SK-N-DZ (cell line): ENCODE data around the gene MED23.
A peak's percentile ranks its signal among the peaks of the same experiment; 100 is the strongest.

ENCODE experiments used
- DNase-seq: peaks from one replicate; pipeline ENCODE4 v3.0.0-alpha.2; 2015; ENCODE audit warnings: low spot score

Gene MED23

GRCh38 chr6:131642565-131642964 is 14.5 kb upstream of the MED23 start:
- DNase-seq: no peak

GRCh38 chr6:131641554-131641953 is 13.5 kb upstream of the MED23 start:
- DNase-seq: no peak

GRCh38 chr6:131640576-131640975 is 12.5 kb upstream of the MED23 start:
- peak; percentile 42 for DNase-seq

DNA sequence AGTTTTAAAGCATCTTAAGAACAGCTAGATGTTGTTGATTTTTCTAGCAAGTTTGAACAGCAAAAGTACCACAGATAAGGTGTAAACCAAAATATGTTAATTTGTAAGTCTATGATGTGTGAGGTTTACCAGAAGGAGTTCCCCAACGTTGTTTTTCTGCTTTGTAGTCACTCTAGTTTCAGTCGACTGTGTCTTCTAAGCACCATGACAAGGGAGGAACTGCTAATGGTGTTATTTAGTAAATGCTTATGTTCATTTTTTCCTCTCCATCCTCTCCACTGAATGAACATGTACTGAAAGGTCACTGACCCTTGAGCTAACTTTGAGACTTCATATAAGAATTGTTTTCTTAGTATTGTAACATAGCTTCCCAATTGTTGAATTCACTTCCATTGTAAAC is 12.1 kb upstream of the MED23 start:
- DNase-seq: no peak

GRCh38 chr6:131638013-131638412 is 10.0 kb upstream of the MED23 start:
- DNase-seq: no peak

DNA sequence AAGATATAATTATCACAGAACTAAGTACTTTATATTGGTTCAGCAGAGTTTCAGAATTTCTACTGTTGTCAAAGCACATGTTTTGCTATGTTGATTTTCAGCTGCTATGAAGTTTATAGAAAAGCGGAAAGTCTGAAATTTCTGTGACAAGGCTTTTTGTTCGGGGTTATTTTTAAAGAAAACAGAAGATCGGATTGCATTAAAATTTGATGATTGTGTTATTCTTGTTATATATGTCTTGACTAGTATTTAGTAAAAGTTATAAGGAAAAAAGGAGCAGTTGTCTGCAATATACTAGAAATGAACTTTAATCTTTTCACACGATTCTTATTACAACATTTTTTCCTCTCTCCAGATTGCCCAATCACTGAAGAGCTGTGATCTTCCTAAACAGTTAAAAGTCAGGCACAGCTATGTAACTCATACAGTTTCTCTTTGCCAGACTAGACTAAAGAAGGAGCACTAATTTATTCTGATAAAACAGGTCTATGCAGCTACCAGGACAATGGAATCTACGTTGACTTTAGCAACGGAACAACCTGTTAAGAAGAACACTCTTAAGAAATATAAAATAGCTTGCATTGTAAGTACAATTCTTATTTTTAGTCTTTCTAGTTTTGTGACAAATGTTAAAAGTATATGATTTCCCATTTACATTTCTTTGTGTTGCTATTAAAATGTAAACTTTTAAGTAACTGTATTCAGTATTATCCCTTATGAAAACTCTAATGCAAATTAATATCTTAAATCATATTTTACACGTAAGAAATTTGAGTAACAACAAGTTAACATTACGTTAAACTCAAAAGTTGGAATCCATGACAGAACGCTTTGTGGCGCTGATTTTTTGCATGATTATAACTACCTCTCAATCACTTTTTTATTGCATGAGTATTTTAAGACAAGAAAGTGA is 9.1 kb upstream of the MED23 start, which contains the start of gene ENPP3:
Gene ENPP3 (plus strand): TSS at position 423 of the 913 bp plus-strand sequence. CDS start 83 bp downstream, at position 506.
- no peak for DNase-seq

- no peak for DNase-seq
Observed at GRCh38 chr6:131635384-131636340, 7.6 kb upstream of the MED23 start.

GRCh38 chr6:131631625-131632289 is 3.7 kb upstream of the MED23 start:
- no peak for DNase-seq

- no peak for DNase-seq
Observed at GRCh38 chr6:131629651-131630050, 1.6 kb upstream of the MED23 start.

DNA sequence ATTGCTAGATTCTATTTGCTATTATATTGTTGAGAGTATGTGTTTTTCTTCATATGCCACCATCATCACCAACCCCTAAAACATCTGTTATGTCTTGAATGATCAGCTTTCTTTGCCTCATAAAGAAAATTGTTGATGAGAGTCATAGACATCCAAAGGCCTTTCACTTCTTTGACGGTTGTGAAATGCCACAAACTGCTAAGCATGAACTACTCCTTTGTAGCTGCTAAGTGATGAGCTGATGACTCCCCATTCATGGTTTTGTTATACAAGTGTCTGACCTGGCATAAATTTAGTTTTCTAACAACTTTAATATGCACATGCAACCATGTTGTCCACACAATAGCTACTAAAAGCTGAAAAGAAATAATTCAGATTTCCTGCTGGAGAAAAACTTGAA is 684 bp upstream of the MED23 start:
- DNase-seq: no peak

GRCh38 chr6:131615275-131615674 is 12.8 kb downstream of the MED23 start:
- no peak for DNase-seq

DNA sequence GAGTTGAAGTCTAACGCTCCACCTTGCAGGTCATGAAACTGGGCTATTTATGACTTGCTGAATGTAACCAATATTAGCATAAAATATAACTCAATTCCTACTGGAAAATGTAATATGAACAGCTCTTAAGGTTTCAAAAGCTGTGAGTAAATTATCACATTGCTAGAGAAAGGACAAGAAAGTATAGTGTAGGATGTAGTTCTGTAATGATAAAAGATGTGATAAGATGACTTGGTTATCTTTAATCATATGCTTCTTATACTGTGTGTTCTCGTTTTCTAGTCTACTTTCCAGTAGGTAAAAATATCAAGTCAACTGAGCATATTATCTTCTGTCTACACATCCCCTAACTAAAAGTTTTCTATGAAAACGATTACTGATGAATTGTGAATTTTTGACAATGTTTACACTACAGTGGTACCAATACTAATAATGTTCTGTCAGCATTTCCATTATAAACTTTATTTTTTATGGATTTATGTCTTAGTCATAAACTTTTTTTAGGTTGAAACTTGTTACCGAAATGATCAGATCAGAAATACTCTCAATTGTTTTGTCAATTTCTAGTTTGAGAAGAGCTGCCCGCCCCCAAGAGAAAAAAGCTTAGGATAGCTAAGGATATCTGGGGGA is 14.6 kb downstream of the MED23 start:
- no peak for DNase-seq

DNA sequence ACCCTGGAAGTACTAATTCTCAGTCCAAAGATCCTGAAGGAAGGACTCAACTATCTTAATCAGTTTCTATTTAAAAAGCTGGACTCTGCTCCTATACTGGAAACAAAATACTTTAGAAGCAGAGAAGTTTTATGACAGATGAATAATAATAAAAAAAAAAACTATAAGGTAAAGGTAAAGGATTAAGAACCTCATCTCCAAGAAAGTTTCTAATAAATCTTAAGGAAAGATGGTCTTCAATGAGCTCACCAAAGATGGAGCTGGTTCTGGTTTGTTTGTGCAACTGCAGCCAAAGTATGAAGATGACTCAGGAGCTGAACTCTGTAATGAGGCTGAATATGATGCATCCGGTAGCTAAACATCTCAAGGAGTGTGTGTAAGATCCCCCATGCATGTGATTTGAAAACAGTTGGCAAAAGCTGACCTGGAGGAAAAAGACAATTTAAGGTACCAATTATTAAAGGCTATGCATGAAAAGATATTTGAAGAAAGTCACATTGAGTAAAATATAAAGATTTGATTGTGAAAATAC is 25.2 kb downstream of the MED23 start:
- DNase-seq: no peak

DNA sequence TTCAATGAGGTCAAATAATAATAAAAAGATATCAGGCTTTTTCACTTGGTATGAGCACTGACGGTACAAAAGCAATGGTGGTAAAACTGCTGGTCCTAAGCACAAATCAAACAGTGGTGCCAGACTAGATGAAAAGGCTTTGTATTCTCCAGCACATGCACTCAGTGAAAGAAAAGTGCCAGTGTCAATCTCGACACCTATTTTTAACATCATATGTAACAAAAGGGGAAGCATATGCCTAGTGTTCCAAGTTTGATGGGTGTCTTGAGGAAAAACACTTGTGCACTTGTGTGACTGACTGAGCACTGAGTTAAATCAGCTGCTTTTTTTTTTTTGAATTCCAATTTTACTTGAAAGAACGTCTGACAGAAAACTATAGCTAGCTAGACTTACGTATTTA is 27.3 kb downstream of the MED23 start:
- DNase-seq: no peak

DNA sequence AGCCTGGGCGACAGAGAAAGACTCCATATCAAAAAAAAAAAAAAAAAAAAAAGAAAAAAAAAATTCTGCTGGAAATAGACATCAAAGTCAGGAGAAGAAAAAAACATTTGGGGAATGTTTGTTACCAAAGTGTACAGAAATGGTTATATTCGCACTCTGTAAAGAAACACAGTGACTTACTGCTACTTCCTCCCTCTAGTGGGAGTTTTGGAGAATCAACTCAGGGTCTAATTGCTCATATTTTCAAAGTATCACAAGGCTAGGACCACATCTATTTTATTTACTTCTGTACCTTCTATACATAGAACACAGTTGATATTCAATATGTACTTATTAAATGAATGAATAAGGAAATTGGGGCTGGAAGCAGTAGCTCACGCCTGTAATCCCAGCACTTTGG is 30.6 kb downstream of the MED23 start:
- no peak for DNase-seq

- no peak for DNase-seq
Observed at GRCh38 chr6:131594074-131594473, 34.0 kb downstream of the MED23 start.

DNA sequence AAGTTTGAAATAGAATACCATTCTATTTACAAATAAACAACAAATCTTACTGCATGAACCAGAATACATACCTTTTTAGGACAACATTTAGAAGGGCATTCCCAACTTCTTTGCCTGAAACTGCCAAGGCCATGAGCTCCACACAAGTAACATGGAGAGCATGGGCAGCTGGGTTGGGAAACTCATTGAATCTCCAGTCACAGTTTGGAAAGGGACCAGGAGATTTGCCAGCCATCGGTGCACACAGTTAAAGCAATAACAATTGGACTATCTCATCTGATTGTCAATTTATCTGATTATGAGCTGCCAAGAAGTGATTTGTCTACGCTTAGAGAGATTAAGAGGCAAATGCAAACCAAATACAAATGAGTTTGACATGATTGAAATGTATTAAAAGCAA is 35.1 kb downstream of the MED23 start:
- DNase-seq: no peak

GRCh38 chr6:131588643-131589042 is 39.4 kb downstream of the MED23 start:
- no peak for DNase-seq

- no peak for DNase-seq
Observed at GRCh38 chr6:131587909-131588308, 40.1 kb downstream of the MED23 start.

- DNase-seq: no peak
Observed at GRCh38 chr6:131586543-131586942, 41.5 kb downstream of the MED23 start.

DNA sequence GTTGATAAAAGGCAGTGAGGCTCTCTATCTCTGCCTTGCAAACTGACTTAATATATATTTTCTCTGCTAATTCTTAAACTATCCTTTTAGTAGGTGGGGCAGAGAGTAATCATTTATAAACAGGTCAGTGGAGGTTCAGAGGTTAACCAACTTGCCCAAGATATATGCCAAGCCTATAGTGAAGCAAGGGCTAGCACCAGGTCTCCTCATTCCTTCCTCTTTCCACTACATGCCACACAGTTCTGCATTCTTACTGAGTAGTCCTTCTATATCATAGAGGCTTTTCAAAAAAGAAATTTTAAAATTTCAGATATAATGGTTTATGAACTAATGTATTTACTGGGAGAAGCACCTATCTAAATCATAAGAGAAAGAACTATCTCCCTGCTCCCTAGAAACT is 46.5 kb downstream of the MED23 start:
- no peak for DNase-seq
